Left colon (tissue), 2 donors: ENCODE results near the gene HIGD1C. TPM values are rescaled to one million over a fixed set of nuclear protein-coding genes. Genes with fewer than 3 reads are reported as not detected.
"Not testable (repeated sequence)": the region's sequence is repeated elsewhere in the genome, so short reads cannot be mapped to it uniquely, and the experiment has no call there.

Experiments used
- ATAC-seq: fragments of 200-7000 bp; cut with Tn5 transposase; one replicate; pipeline ENCODE4 v1.9.1; 2020; ENCODE audit warnings: mild to moderate bottlenecking, moderate library complexity
- DNase-seq, 2 donors: peaks; one replicate each; pipeline ENCODE4 v3.0.0-alpha.2; 2020
- intact Hi-C, 2 donors: fragments of 100-400 bp; cut with DNase I in 1 of 2; cut with micrococcal nuclease in 1 of 2; formaldehyde crosslinking; loops; one replicate each; pipeline versions ENCODE4 v1.11.2 to v1.14.0; 2022; cut with DNase I, micrococcal nuclease
- total RNA-seq, 2 donors: library from RNA; stranded (reverse); fragmentation: NEBNext Ultra II Directional; extraction: Animal tissue kit (Norgen Biotek cat#: 25700); gene quantifications; one replicate each; pipeline ENCODE4 v1.2.1, GENCODE V29; 2021
- donor health status: DM: no; HTN: no; CAD: no.
- donor health status: DM: yes; HTN: yes; CAD: no.

Gene HIGD1C
- total RNA-seq, 2 donors from 2014 or later: not detected

DNA sequence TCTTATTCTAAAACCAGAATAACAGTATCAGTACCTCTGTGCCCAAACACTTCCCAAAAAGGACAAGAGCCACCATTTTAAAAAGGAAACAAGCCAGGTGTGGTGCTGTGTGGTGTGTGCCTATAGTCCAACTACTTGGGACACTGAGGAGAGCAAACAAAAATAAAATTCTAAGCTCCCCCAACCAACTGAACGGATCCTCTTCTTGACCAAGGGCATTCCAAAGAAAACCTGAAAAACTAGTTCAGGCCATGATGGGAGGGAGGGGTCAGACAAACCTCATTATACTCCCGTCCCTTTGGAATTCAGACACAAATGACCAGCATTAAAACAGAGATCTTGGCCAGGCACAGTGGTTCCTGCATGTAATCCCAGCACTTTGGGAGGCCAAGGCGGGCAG lies 53.3 kb downstream of the HIGD1C start:
- intact Hi-C loops: no loop called here
- DNase-seq (no peak), ATAC-seq (peak; percentile 77)

DNA sequence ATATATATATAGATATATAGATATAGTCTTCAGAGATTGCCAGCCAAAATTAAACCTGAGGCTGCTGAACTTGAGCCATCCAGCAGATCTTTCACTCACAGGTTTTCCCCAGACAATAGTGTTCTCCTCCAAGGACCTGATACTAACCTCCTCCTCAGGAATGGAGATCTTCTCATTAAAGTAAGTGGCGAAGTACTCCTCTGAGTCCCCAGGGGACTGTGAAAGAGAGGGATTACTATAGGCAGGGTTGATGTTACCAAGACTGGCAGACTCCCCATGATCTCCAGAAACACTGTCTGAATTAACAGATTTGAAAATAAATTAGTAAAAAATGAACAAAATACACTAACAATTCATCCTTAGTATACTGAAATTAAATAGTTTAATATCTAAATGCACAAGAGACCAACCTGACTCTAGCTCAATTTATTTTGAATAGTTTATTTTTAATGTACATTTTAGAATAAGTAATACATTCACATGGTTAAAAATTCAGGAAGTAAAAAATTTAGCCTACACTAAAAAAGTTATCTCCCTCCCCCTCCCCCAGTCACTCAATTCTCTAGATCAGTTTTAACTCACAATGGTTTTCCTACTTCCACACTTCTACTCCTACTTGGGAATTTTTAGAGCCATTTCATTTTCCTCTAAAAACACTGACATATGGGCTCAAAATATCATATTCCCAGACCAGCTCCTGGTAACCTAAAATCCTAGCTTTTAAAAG lies 56.1 kb downstream of the HIGD1C start:
- DNase-seq (no peak), ATAC-seq (no peak)
- intact Hi-C loops: no loop called here

DNA sequence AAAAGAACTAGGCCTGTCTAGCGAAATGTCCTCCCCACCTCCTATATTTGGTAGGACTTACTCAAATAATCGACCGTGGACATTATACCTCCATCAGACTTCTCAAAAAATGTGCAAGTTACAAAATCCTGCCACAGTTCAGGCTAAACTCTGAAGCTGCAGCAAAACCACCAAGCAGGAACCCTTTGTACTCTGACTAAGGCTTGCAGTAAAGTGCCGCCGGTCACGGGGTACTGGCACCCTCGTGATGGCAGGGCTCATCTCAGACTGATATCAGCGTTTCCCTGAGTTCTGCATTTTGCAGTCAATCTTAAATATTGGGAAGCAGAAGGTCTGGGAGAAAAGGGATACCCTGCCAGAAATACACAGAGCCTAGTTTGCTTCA lies 56.7 kb downstream of the HIGD1C start:
- peak; percentile 37 for ATAC-seq
- intact Hi-C loops: no loop called here
- peak; percentile 43 to 51 for DNase-seq

DNA sequence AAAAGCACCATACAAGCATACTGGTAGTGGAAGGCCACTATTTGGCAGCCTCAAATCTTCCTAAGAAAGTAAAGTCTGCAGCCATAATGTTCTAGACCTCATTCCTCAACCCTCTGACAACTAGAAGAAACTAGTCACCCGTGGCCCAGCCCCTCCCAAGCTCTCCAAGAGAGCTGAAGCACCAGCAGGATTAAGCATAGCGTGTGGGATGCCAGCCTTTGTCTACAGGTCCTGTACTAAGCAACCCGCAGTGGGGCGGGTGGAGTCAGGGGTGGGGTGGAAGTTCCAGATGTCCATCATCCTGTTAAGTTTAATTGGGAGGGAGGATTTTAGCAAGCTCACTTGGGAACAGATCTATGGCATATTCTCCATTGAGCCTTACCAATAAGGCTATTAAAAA lies 59.6 kb downstream of the HIGD1C start:
- ATAC-seq (no peak), DNase-seq (peak in 1 of 2 donors; percentile 16)
- intact Hi-C loops: no loop called here

DNA sequence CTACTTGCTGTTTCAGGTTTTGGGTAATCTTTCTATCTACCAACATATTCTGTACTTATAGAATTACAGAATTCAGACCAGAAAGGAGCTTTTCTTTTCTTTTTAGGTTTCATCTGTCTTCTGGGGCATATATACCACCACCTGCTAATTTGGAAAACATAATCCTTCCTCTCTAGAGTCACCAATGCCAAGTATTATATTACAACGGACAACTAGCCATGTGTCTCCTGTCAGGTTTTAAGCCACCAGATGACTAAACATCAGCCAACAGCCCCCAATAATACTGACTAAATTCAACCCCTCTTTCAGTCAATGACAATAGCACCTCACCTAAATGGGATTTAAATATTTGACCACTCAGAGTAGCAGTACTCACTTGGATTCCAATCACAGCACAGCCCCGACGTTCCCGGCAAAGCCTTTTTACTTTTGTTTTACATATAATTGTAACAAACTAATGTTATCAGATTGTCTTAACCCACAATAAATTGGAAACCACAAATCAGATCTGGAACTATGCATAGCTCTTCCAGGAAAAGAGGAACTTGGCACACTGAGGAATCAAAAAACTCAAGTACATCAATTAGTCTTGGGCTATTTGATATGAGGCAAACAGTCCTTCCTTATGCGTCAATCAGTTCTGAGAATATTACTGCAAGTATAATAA lies 60.4 kb downstream of the HIGD1C start:
- intact Hi-C loops: no loop called here
- DNase-seq (no peak), ATAC-seq (no peak)

DNA sequence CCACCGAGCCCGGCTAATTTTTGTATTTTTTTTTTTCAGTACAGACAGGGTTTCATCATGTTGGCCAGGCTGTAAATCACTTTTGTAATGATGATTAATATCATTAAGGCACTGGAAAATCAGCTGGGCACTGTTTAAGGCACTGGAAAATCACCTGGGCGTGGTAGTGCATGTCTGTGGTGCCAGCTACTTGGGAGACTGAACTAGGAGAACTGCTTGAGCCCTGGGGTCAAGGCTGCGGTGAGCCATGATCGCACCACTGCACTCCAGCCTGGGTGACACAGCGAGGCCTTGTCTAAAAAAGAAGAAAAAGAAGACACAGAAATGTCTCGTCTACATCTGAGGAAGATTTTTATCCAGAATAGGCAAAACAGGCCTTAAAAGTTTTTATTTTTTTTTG lies 61.1 kb downstream of the HIGD1C start:
- DNase-seq (no peak), ATAC-seq (no peak)
- intact Hi-C loops: no loop called here

DNA sequence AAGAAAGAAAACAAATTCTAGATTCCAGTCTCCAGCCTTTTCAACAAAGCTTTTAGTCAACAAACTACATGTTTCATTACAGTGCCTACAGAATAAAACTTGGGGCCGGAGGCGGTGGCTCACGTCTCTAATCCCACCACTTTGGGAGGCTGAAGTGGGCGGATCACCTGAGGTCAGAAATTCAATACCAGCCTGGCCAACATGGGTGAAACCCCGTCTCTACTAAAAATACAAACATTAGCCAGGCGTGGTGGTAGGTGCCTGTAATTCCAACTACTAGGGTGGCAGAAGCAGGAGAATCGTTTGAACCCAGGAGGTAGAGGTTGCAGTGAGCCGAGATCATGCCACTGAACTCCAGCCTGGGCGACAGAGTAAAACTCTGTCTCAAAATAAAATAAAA lies 62.1 kb downstream of the HIGD1C start:
- ATAC-seq, intact Hi-C loops, DNase-seq: not testable (repeated sequence)

DNA sequence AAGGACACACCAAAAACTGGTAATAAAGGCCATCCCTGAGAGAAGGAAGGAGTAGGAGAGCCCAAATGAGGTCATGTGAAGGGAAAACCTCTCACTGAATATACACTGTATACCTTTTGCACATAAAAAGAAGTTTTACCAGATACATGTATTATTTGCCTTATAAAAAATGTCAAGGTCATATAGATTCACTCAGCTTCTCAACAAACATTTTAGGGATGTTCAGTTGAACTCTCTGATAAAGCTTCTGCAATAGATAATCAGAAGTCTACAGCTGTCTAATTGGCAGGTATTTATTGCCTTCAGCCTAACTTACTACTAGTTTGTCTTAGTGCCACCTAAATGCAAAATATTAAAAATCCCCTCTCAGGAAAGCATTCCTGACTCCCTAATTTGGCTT lies 65.1 kb downstream of the HIGD1C start:
- DNase-seq: no peak
- no peak for ATAC-seq
- intact Hi-C loops: no loop called here

DNA sequence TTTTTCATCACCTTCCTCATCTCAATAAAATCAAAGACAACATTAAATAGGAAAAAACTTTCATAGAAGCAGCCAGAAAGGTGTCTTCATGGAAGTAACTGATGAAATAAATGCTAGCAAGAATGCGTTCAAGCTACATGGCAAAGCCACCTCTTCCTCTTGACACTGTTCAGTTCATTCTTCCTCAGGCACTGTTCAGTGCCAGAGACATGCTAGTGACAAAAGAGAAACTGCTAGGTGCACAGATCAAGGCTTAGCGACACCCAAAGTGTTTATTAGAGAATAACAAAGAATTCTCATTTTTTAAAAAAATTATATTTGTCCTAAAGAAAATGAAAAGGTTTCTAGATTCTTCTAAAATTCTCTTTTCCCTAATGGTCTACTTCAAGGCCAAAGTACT lies 66.6 kb downstream of the HIGD1C start:
- DNase-seq (no peak), ATAC-seq (no peak)
- intact Hi-C loops: no loop called here

DNA sequence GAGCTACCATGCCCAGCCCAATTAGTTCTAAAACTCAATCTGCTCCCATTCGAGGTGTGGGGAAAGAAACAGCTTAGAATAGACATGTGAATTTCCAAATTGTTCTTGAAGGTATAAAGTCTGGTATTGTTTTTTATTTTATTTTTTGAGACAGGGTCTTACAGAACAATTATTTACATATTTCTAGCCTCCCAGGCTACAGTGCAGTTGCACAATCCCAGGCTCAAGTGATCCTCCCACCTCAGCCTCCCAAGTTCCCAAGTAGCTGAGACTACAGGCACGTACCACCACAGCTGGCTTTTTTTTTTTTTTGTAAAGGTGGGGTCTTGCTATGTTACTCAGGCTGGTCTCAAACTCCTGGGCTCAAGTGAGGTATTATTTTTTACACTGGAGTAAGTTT lies 67.6 kb downstream of the HIGD1C start:
- no peak for ATAC-seq
- intact Hi-C loops: no loop called here

More for the DNA sequence above, 67.6 kb downstream of the HIGD1C start:
- no peak for DNase-seq

Other genes starting within 250 kb of the HIGD1C start
- gene ATF1, start 188.4 kb upstream of the HIGD1C start, total RNA-seq: 10 to 100 TPM; 35.8 to 36.4 TPM
- gene TMPRSS12, start 109.6 kb upstream of the HIGD1C start, total RNA-seq: not detected
- gene SLC11A2, start 73.8 kb downstream of the HIGD1C start, total RNA-seq: 10 to 100 TPM; 41.9 to 50.0 TPM
- gene LETMD1, start 95.8 kb downstream of the HIGD1C start, total RNA-seq: 10 to 100 TPM; 57.5 to 68.0 TPM
- gene CSRNP2, start 131.1 kb downstream of the HIGD1C start, total RNA-seq: 10 to 100 TPM; 16.5 to 19.6 TPM
- gene TFCP2, start 220.6 kb downstream of the HIGD1C start, total RNA-seq: 10 to 100 TPM; 26.0 to 28.4 TPM